ENCODE data around the gene CLCNKB.
"Not testable (repeated sequence)": the region's sequence is repeated elsewhere in the genome, so short reads cannot be mapped to it uniquely, and the experiment has no call there.

The CLCNKB gene

GRCh38 chr1:16043521-16043920 lies at the start of gene CLCNKB:
CLCNKB (plus strand) TSS chr1:16043782; CDS start chr1:16044493, 711 bp downstream.
- DNase-seq = no peak

- DNase-seq = no peak
These were observed 49.5 kb upstream of the CLCNKB start for GRCh38 chr1:15994081-15994480.

- DNase-seq = peak; percentile 53
These were observed 48.8 kb upstream of the CLCNKB start for GRCh38 chr1:15994590-15995351.

- no peak for DNase-seq
These were observed 46.5 kb upstream of the CLCNKB start for GRCh38 chr1:15997076-15997585.

- DNase-seq = no peak
These were observed 45.8 kb upstream of the CLCNKB start for GRCh38 chr1:15997637-15998280.

GRCh38 chr1:15998929-15999328 lies 44.7 kb upstream of the CLCNKB start:
- DNase-seq = no peak

GRCh38 chr1:16001274-16001673 lies 42.3 kb upstream of the CLCNKB start:
- not testable (repeated sequence) for DNase-seq

GRCh38 chr1:16005597-16005996 lies 38.0 kb upstream of the CLCNKB start:
- no peak for DNase-seq

GRCh38 chr1:16006010-16006409 lies 37.6 kb upstream of the CLCNKB start:
- no peak for DNase-seq

- no peak for DNase-seq
These were observed 36.8 kb upstream of the CLCNKB start for GRCh38 chr1:16006552-16007485.

- DNase-seq = no peak
These were observed 35.8 kb upstream of the CLCNKB start for GRCh38 chr1:16007671-16008341.

- peak; percentile 78 for DNase-seq
These were observed 34.5 kb upstream of the CLCNKB start for GRCh38 chr1:16009030-16009460.

- DNase-seq = no peak
These were observed 33.9 kb upstream of the CLCNKB start for GRCh38 chr1:16009678-16010077.

- DNase-seq = no peak
These were observed 32.7 kb upstream of the CLCNKB start for GRCh38 chr1:16010837-16011236.

GRCh38 chr1:16011936-16012589 lies 31.5 kb upstream of the CLCNKB start:
- no peak for DNase-seq

GRCh38 chr1:16012590-16013219 lies 30.9 kb upstream of the CLCNKB start:
- peak; percentile 47 for DNase-seq

GRCh38 chr1:16013220-16013907 lies 30.2 kb upstream of the CLCNKB start:
- peak; percentile 49 for DNase-seq

GRCh38 chr1:16013908-16014258 lies 29.7 kb upstream of the CLCNKB start:
- DNase-seq = no peak

- no peak for DNase-seq
These were observed 28.8 kb upstream of the CLCNKB start for GRCh38 chr1:16014509-16015482.

GRCh38 chr1:16015491-16015890 lies 28.1 kb upstream of the CLCNKB start:
- no peak for DNase-seq

Measured in CD4-positive, alpha-beta T cell treated with Interleukin-17A for 4 hours (primary cell).